ENCODE results near the gene IGFBP7.

IGFBP7 gene, protein sequence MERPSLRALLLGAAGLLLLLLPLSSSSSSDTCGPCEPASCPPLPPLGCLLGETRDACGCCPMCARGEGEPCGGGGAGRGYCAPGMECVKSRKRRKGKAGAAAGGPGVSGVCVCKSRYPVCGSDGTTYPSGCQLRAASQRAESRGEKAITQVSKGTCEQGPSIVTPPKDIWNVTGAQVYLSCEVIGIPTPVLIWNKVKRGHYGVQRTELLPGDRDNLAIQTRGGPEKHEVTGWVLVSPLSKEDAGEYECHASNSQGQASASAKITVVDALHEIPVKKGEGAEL

DNA sequence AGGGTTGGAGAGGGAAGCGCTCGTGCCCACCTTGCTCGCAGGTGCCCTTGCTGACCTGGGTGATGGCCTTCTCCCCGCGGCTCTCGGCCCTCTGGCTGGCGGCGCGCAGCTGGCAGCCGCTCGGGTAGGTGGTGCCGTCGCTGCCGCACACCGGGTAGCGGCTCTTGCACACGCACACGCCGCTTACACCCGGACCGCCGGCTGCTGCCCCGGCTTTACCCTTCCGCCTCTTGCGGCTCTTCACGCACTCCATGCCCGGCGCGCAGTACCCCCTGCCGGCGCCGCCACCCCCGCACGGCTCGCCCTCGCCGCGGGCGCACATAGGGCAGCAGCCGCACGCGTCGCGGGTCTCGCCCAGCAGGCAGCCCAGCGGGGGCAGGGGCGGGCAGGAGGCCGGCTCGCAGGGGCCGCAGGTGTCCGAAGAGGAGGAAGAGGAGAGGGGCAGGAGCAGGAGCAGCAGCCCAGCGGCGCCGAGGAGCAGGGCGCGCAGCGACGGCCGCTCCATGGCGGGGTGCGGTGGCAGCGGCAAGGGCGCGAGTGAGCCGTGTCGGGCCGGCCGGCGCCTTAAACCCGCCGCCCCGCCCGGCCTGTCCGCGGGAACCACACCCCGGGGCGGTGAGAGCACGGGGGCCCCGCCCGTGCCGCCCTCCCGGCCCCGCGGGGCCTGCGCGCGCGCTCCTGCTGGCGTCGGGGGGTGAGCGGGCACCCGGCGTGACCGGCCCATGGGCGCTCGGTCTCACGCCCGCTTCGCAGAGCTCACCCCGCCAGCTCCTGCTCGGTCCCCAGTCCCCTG, at the start of gene IGFBP7:
IGFBP7 (minus strand) TSS at position 539 of the 793 bp plus-strand sequence; CDS start at position 505, 34 bp downstream.
- in situ Hi-C loops (cut with HindIII; ENCODE audit: low sequenced_read_pairs): no loop called here

GRCh38 chr4:57159866-57160265, 49.7 kb upstream of the IGFBP7 start:
- in situ Hi-C loops (cut with HindIII; ENCODE audit: low sequenced_read_pairs): no loop called here

- in situ Hi-C loops (cut with HindIII; ENCODE audit: low sequenced_read_pairs): no loop called here
These were observed 48.6 kb upstream of the IGFBP7 start for GRCh38 chr4:57158762-57159161.

GRCh38 chr4:57158221-57158620, 48.0 kb upstream of the IGFBP7 start:
- in situ Hi-C loops (cut with HindIII; ENCODE audit: low sequenced_read_pairs): no loop called here

DNA sequence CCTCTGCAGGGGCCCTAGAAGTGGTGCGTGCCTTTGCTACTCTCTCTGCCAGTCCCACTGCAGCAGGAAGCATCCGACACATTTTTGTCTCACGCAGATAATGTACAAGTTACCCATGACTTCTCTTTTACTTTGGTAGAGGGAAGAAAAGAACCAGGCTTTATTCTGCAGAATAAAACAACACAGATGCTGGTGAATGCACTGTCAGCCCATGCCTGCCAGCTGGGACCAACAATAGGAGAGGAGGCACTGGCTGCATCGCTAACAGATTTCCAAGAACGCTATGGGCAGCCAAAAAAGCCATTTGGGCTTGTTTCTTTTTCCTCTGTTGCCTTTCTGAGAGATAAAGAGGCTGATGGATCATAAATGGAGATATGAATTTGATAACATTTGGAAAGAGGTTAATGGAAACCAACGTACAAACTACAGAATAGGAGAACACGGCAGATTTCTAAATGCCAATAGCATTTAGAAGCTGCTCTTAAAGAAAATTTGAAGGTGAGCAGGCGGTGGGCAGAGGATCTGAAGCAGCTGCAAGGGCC, 47.5 kb upstream of the IGFBP7 start:
- in situ Hi-C loops (cut with HindIII; ENCODE audit: low sequenced_read_pairs): no loop called here

DNA sequence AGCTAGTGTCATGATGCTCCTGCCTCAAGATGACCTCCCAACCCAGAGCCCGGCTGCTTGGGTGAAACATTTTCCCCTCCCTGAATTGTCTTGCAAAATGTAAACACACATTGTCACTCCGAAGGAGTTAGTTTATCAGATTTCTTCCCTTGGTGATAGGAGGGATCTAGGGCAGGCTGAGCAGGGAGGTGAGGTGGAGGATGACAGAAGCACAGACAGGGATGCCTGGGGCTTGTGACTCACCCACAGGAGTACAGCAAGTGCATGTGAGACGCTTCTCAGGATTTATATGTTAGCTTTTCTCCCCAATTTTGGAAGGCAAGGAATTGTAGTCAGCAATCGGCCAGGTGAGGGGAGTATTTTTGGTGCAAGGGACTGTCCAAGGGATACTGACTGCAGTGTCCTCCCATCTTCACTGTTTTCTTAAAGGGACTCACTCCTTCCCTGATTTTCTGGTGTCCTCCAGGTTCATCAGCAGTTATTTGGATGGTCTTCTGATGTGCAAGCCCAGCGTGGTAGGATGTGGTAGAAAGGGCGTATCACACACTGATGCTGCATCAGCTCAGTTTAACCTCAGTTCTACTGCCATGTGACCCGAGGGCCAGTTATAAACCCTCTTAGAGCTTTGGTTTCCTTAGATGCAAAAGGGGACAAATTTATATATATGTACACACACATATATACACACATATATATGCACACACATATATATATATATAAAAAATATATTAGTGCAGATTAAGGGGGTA, 46.2 kb upstream of the IGFBP7 start:
- in situ Hi-C loops (cut with HindIII; ENCODE audit: low sequenced_read_pairs): no loop called here

- in situ Hi-C loops (cut with HindIII; ENCODE audit: low sequenced_read_pairs): no loop called here
These were observed 44.7 kb upstream of the IGFBP7 start for GRCh38 chr4:57154926-57155325.

GRCh38 chr4:57154191-57154590, 44.0 kb upstream of the IGFBP7 start:
- in situ Hi-C loops (cut with HindIII; ENCODE audit: low sequenced_read_pairs): no loop called here

GRCh38 chr4:57153207-57153606, 43.0 kb upstream of the IGFBP7 start:
- in situ Hi-C loops (cut with HindIII; ENCODE audit: low sequenced_read_pairs): no loop called here

DNA sequence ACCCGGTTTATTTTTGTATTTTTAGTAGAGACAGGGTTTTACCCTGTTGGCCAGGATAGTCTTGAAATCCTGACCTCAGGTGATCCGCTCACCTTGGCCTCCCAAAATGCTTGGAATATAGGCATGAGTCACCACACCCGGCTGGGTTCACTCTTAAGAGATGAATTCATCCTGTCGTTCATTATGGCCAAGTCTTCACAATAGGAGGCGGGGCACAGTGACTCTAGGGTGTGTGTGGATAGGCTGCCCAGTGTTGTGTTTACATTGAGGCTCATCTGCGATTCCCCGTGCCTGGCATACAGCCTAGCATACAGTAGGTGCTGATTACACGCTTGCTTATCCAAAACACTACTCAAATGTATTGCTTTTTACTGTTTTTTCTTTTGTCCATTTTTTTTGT, 41.3 kb upstream of the IGFBP7 start:
- in situ Hi-C loops (cut with HindIII; ENCODE audit: low sequenced_read_pairs): no loop called here

DNA sequence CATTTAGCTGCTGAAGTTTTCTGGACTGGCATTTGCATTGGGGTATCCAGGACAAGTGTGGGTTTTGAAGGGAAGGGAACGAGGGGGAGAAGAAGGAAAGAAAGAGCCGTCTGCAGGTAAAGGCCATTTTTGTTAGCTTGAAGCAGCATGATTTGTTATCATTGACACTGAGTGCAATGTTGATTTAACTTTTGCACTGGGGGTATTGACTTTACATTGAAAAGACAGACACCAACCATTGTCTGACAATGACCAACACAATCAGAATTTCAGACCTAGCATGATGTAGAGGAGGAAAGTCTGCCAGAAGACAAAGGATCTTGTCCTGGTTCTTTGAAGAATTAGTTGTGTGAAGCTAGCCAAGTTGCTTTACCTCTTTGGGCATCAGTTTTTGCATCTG, 39.6 kb upstream of the IGFBP7 start:
- in situ Hi-C loops (cut with HindIII; ENCODE audit: low sequenced_read_pairs): no loop called here

GRCh38 chr4:57148831-57149505, 38.8 kb upstream of the IGFBP7 start:
- in situ Hi-C loops (cut with HindIII; ENCODE audit: low sequenced_read_pairs): no loop called here

GRCh38 chr4:57148177-57148576, 38.0 kb upstream of the IGFBP7 start:
- in situ Hi-C loops (cut with HindIII; ENCODE audit: low sequenced_read_pairs): no loop called here

- in situ Hi-C loops (cut with HindIII; ENCODE audit: low sequenced_read_pairs): no loop called here
These were observed 37.3 kb upstream of the IGFBP7 start for GRCh38 chr4:57147335-57148060.

GRCh38 chr4:57146444-57146843, 36.3 kb upstream of the IGFBP7 start:
- in situ Hi-C loops (cut with HindIII; ENCODE audit: low sequenced_read_pairs): no loop called here

DNA sequence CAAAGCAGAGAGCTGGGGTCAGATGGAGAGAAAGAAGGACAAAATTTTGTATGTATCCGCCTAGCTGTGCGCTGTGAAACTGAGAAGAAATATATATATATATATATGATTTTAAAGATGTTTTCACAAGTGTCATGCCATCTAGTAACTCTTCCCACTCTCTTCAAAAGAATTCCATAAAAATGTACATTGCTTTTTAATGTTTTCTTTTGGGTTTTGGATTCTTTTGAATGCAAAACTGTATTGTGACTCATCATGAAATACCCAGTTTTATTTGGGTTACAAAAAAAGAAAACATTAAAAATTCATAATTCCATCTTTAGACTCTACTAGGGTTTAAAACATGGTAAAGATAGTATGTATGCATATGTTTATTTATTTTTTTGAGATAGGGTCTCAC, 34.3 kb upstream of the IGFBP7 start:
- in situ Hi-C loops (cut with HindIII; ENCODE audit: low sequenced_read_pairs): no loop called here

DNA sequence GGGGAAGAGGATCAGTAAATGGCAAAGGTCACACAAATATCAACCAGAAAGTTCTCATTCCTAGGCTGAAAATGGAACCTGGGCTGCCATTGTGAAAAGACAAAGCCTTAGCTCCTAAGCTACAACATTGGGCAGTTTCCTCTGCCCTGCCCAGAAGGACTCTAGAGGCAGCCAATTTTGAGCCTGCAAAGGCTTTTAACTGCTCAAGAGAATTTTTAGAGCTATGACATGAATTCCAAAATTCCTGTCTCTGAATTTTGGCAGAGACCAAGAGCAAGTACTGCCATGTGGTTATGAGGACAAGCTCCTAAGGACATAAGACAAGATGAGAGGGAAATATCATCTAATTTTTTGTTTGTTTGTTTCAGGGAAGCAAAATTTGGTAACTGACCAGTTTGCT, 29.6 kb upstream of the IGFBP7 start:
- in situ Hi-C loops (cut with HindIII; ENCODE audit: low sequenced_read_pairs): no loop called here

GRCh38 chr4:57137261-57137660, 27.1 kb upstream of the IGFBP7 start:
- in situ Hi-C loops (cut with HindIII; ENCODE audit: low sequenced_read_pairs): no loop called here

GRCh38 chr4:57136281-57136680, 26.1 kb upstream of the IGFBP7 start:
- in situ Hi-C loops (cut with HindIII; ENCODE audit: low sequenced_read_pairs): no loop called here

DNA sequence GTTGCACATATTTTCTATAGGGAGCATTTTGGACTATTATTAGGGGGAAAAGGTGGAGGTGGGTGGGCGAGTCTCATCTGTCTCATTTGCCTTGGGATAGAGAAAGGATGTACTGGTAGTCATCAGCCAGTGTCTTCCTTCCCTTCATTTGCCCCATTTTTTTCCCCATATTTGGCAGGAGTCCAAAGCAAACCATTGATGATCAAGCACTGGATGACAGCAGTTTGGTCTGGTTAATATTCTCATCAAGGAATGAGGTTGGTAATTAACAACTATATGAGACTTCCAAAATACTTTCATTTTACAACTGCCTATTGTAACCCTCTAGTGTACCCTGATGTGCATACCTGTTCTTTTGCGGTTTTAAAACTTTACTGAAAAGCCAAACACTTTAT, 22.6 kb upstream of the IGFBP7 start:
- in situ Hi-C loops (cut with HindIII; ENCODE audit: low sequenced_read_pairs): no loop called here

All from DLD1 (cell line).